Fibroblast of villous mesenchyme (primary cell): ENCODE measurements around the gene PURA. TPM values are rescaled to one million over a fixed set of nuclear protein-coding genes. Genes with fewer than 3 reads are reported as not detected.

Experiments
- DNase-seq: peaks from one replicate; pipeline ENCODE4 v3.0.0-alpha.2; 2010; ENCODE audit warnings: low read depth
- H3K4me3 ChIP-seq: 2 replicates; pipeline ENCODE4 v1.5.1; 2011; ENCODE audit warnings: low read depth, mild to moderate bottlenecking, low read length
- CTCF ChIP-seq: IDR thresholded peaks from 2 replicates; pipeline ENCODE4 v1.5.1; 2012; ENCODE audit warnings: low read depth, mild to moderate bottlenecking, low read length; ENCODE audit not compliant: insufficient read depth
- total RNA-seq: library from RNA; depleted of rRNA; stranded (reverse); fragments of >200 nt; gene quantifications from 2 replicates; pipeline ENCODE4 v1.2.3, GENCODE V29; 2012

PURA gene
- total RNA-seq, 1 donor = 26.3 TPM

DNA sequence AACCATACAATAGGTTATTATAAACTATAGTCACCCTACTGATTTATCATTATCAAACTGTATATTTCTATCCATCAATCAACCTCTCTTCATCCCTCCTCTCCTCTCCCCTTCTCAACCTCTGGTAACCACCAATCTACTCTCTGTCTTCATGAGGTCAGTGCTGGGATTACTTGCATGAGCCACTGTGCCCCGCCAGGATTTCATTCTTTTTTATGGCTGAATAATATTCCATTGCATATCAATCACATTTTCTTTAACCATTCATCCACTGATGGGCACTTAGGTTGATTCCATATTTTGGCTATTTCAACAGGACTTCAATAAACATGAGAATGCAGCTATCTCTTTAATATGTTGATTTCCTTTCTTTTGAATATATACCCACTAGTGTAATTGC, 10.8 kb upstream of the PURA start:
- H3K4me3 ChIP-seq = no peak overlapping the region
- DNase-seq = no peak
- no peak for TF ChIP-seq CTCF

- no peak for DNase-seq
- no peak for TF ChIP-seq CTCF
- H3K4me3 ChIP-seq = no peak overlapping the region
Measured at GRCh38 chr5:140104100-140104499, 9.8 kb upstream of the PURA start.

DNA sequence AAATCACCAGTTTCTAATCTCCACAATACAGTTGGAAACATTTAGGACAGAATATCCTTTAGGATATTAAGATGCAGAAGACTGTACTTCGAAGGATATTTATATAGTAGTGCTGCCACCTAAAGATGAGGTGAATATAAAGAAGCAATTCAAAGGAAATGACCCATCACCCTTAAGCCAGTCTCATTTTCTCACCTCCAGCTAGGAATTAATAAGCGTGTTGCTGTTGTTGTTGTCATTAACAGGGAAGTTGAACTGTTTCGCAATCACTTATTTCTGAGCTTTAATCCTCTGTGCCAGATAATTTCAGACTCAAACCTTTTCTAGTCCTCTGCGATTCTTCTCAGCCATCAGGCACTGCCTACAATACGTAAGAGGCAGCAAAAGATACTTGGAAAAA, 7.8 kb upstream of the PURA start:
- no peak for DNase-seq
- TF ChIP-seq CTCF = no peak
- no peak overlapping the region for H3K4me3 ChIP-seq

- TF ChIP-seq CTCF = no peak
- H3K4me3 ChIP-seq = peak overlapping the region; percentile 70
- DNase-seq = no peak
Measured at GRCh38 chr5:140106805-140107311, 7.1 kb upstream of the PURA start.

- peak; percentile 9 for TF ChIP-seq CTCF
- H3K4me3 ChIP-seq = peak overlapping the region; percentile 70
Measured at GRCh38 chr5:140107312-140108092, 6.4 kb upstream of the PURA start.

GRCh38 chr5:140108093-140109017, 5.6 kb upstream of the PURA start:
- no peak for DNase-seq
- H3K4me3 ChIP-seq = peak overlapping the region; percentile 70

More at GRCh38 chr5:140107312-140108092, 6.4 kb upstream of the PURA start:
- DNase-seq = peak; percentile 92

More at GRCh38 chr5:140108093-140109017, 5.6 kb upstream of the PURA start:
- TF ChIP-seq CTCF = no peak
